Stimulated activated CD4-positive, alpha-beta T cell treated with anti-CD3 and anti-CD28 coated beads, TNF-alpha, amount 100 ng/mL, for 1 hour (primary cell): ENCODE data around the gene MACROH2A1.

Experiments
- DNase-seq, 3 donors: peaks; one replicate each; pipeline ENCODE4 v3.0.0-alpha.2; 2020; ENCODE audit warnings: low read depth in 3 of 3, low spot score in 1 of 3

MACROH2A1 gene

DNA sequence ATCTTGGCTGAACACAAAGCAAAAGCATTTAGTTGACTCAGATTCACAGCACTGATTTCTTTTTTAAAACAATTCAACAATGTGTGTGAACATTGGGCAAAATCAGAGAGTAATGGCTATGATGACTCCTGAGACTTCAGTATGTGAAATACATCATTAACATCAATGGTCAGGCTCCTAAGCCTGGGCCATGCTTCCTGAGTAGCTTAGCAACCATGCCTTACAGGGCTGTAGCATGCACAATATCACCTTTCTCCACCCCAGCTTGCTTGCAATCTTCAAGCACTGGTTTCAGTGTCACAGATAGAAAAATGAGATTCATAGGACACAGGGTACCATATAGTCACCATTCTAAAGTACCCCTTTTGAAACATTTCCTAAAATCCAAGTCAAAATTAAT is 41.3 kb downstream of the MACROH2A1 start:
- DNase-seq, result no peak

DNA sequence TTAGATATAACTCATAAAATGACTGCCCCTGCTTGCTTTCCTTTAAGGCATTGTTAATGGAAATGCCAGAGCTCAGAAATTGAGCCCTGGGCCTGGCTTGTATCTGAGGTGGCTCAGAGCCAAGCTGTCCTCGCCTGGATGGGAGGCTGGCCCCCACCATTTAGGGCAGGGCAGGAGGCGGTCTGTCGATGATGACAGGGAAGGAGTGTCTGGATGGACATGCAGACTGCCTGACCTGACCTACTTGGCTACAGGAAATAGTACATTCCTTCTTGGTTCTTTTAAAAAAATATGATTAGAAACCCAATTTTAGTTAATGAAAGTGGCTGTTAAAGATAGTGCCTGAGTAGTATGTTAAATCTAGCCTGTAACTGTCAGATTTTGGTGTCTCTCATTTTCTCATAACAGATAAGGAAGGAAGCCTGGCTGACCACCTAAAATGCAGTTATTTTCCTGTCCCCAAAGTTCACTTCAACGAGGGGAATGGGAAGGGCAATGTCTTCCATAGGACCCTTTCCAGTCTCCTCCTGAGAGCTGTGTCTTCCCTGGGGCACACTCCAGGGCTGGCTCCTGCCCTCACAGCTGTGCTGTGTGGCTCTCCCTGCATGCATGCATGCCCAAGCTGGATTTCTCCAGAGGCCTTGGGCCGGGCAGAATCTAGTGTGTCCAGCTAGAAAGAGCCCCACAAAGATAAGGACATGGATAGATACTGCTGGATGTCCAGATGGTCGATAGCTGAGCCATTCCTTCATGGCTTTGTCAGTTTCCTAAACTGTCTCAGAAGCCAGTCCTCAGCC is 42.3 kb downstream of the MACROH2A1 start:
- DNase-seq, result no peak

GRCh38 chr5:135355169-135355568 is 43.9 kb downstream of the MACROH2A1 start:
- DNase-seq, result no peak

DNA sequence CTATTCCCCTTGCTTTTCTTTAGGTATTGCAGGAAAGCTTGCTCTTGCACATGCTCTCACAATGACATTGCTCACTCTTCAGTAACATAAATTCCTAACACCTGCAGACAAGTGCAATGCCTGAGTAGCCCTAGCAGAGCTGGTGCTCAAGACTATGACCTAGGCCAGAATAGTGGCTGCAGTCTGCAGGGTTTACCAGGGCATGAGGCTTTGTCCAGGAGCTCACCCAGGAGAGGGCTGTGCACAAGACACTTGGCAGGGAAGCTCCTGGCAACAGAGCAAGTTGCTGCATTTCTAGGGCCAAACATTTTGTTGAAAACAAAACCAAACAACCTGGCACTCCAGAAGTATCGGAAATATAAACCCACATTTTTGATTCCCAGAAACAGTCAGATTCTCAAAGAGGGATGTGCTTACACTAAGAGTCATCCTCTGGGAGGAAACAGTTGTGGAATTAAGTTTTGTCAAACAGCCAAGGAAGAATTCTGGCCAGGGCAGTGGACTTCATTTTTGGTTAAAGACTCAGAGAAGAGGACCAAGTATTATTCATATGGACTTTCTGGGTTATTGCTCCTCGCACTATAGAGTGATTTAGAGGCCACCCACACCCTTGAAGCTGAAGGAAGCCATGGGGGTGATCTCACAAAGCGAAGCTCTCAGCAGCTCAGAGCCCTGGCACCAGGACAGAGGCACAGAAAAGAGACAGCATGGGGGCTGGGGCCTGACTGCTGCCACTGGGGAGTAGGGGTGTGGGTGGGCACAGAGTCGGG is 44.9 kb downstream of the MACROH2A1 start:
- DNase-seq, result no peak

- no peak for DNase-seq
Measured at GRCh38 chr5:135350536-135350935, 48.5 kb downstream of the MACROH2A1 start.

GRCh38 chr5:135349886-135350285 is 49.1 kb downstream of the MACROH2A1 start:
- no peak for DNase-seq

DNA sequence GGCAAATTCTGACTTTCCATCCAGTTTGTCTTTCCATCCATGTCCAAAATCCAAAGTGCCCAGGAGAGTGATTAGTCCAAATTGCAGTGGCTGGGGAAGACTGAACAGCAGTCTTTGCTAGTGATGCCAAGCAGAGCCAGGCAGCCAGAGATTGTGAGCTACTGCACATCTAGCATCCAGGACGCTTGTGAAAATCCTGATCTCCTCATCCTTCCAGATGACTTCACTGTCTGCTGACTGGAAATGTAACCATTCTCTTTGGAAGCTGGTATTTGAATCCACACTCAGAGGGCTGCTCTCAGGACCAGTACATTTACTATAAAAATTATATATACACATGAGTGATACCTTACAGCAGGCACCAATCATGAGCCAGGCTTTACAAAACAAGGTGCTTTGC is 49.6 kb downstream of the MACROH2A1 start:
- DNase-seq, result no peak

DNA sequence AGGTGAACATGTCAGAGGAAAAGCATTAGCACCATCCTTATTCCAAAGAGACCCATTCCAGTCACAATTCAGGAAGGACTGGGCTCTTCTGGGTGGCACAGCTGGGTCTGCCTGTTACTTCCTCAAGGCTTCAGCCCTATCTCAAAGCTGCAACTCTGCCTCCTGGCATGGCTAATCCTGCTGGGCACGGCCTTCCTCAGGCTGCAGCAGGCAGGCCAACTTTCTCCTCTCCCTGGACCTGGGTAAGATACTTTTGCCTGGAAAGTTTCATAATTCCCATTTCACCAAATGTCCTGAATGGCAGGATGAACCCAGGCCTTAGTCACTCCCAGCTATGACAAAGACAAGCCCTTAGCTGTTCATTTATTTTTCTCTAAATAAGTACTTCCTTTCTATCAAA is 50.1 kb downstream of the MACROH2A1 start:
- no peak for DNase-seq

DNA sequence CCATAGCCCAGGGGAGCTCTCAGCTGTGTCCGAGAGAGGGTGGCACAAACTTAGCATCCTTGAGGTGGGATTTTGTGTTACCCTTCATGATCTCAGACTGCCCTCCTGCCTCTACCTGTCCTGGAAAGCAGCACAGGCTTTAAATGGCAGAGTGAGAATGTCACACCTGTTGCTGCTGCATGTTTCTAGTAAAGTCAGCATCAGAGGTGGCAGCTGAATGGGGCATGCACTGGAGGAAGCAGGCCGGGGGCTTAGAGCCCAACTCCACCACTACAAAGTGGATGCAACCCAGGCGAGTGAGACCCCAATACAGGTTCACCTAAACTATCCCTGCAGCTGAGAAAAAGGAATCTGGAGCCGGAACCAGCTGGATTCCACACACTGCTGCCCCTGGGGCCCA is 51.6 kb downstream of the MACROH2A1 start:
- DNase-seq, result no peak

- DNase-seq, result no peak
Measured at GRCh38 chr5:135345956-135346731, 52.9 kb downstream of the MACROH2A1 start.

DNA sequence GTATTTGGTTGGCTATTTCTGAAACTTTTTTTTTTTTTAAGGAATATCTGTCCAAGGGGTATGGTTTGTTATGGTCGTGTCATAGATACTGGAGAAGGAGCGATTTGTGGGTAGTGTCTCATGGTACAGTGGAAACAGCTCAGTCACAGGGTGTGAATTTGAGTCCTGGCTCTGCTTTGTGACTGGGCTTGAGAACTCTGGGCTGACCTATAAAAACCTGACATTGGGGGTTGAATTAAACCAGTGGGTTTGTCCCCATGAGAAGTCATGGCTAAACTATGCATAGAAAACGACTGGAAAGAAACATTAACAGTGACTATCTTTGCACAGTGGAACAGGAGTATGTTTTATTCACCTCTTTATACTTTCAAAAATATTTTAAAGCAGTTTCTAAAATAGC is 54.7 kb downstream of the MACROH2A1 start:
- DNase-seq, result no peak

DNA sequence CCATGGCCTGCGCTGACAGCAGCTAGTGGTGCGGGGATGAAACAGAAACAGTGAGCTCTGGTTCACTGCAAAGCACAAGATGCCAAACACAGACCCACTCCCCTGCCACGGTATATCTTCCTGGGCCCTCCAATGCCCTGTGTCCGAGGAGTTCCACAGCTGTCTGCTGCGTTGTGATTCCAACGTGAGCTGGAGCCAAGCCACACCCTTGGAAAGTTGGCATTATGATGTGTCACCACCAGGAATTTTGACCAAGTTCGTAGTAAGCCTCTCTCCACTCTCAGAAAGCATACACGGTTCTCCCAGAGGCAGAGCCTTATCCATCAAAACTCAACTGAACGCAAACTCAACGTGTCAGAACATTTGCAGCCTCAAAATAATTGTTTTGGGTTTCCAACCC is 55.6 kb downstream of the MACROH2A1 start:
- DNase-seq, result no peak

DNA sequence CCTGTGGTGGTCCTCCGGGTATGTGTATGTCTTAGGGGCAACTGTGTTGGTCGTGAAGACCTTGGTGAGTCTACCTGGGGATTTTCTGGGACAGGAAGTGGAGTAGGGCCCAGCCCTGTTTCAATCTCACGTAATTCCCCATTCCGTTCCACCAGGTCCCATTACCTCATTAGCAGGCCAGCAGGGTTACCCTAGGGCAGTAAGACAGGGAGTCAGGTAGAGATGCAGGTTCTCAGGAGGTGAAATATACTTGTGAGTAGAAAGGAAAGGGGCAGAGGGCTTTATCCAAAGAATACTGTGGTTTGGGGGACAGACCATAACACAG is 56.5 kb downstream of the MACROH2A1 start:
- DNase-seq, result no peak

- DNase-seq, result no peak
Measured at GRCh38 chr5:135341696-135342550, 57.1 kb downstream of the MACROH2A1 start.

- no peak for DNase-seq
Measured at GRCh38 chr5:135341016-135341666, 57.9 kb downstream of the MACROH2A1 start.

GRCh38 chr5:135340568-135340967 is 58.5 kb downstream of the MACROH2A1 start:
- DNase-seq, result no peak

- no peak for DNase-seq
Measured at GRCh38 chr5:135339623-135340022, 59.4 kb downstream of the MACROH2A1 start.

DNA sequence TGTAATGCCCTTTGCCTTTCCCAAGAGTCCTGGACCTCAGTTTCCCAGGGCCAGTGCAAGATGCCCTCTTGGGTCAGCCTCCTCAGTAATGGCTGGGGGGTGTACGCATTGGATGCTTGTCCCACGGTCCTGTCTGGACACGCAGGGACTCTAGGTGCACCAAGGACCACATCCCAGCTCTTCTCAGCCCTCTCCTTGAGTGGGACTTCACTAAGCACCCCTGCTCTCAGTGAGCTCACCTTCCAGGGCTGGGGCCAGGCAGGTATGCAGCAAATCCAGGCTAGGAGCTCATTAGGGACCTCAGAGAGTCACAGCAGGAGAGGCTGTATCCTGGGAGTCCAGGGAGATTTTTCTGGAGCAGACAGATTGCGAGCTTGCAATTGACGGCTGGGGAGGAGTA is 59.8 kb downstream of the MACROH2A1 start:
- DNase-seq, result no peak

DNA sequence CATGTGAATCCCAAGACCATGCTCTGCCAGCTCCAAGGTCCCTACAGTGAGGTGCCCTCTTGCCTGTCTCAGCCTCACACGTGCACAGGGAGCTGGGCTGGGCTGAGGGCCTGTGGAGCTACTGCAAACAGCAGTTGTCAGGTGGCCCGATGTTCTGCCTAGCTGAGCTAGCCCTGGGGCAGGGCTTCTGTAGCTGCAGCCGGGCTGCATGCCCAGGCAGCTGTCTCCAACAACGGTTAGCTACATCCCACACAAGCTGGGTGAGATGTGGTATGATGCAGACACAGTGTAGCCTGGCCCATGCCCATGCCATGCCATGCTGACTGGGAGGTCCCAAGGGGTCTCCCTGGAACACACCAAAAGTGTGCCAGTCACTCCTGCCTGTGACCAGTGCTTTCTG is 62.0 kb downstream of the MACROH2A1 start:
- no peak for DNase-seq

DNA sequence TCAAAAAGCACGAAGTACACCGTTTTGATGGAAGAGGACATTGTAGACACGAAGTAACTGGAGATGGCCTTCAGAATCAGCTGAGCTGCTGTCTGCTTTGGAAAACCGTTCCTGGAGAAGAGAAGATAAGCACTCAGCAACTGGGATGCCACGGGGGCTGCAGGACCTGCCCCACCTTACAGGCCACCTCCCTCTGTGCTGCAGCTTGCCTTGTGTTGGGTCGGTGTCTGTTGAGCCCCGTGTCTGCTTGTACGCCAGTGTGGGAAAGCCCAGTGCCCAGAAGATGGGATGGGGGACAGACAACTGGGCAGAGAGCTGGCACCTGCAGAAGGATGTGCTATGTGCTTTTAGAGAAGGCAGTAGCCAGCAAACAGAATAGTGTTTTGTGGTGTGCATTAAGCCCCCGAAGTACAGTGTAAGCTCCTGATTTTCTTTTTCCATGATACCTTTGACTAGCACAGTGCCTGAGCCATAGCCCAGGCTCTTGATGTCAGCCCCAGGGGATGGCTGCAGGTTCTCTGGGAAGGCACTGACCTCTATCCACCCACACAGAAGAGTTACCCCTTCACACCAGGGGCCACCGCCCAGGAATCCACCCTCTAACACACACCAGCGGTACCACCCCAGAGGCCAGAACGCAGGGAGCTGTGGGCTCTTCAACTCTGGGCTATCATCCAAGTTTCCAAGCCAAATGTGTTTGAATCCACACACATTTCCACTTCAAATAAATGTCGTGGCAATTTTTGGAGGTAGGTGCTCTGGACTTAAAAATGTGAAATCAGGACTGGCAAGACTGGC is 63.8 kb downstream of the MACROH2A1 start:
- DNase-seq, result no peak
